DMS153 treated with DMSO at 0.1 percent for 48 hours (cell line): ENCODE measurements around the gene ZNF284.
"Not testable (repeated sequence)": the region's sequence is repeated elsewhere in the genome, so short reads cannot be mapped to it uniquely, and the experiment has no call there.

Experiments used
- DNase-seq: peaks from one replicate; lab custom pipeline; 2025; ENCODE audit not compliant: unreplicated experiment; lab: John Stamatoyannopoulos, UW

The ZNF284 gene

DNA sequence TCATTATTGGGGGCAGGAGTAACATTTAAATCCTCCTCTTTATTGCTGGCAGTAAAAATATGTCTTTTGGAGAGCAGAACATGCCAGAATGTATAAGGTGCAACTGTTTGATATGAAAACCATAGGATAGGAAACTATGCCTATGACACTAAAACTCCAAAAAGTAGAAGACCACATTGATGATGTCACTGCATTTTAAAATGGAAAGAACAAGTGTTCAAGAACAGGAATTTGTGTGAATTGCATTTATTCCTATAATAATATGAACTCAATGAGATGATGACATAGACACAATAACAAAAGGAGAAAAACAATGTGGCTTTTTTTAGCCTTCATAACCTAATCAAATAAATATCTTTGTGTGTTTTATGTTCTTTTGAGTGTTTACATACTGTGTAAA lies 37.5 kb downstream of the ZNF284 start:
- no peak for DNase-seq

DNA sequence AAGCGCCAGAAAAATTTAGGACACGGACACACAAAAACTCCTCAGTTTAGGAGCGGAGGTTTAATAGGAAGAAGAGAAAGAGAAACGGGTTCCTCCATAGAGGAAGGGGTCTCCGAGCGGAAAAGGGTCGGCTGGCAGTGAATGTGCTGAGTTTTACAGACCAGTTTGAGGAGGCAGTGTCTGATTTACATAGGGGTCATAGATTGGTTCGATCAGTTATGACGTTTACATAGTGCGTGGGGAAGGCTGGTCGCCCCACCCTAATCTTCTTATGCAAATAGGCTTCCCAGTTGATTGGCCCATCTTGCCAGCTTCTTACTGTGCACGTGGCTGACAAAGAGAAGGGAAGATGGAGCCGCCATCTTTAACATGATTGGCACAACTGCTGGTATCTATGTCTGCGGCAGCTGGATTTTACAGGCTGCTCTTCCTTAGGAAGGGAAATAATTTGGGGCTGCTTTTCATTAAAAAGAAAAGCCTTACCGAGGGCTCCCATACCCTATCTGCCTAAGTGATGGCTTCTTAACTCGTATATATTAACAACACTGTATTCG lies 40.0 kb downstream of the ZNF284 start:
- no peak for DNase-seq

DNA sequence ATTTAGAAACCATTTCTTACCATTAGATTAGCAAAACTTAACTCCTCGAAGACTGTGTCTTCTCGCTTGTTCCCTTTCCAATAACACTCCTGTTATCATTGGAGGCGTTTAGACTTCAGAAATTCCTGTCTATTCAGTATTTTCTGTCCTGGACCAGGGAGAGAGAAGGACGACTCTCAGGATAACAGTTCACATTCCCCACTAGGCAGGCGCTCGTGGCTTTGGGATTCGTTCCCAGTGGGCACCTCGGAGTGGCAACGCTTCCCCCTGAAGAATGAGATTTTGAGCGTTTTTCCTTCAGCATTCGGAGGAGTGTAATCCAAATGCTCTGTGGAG lies 40.8 kb downstream of the ZNF284 start:
- no peak for DNase-seq

DNA sequence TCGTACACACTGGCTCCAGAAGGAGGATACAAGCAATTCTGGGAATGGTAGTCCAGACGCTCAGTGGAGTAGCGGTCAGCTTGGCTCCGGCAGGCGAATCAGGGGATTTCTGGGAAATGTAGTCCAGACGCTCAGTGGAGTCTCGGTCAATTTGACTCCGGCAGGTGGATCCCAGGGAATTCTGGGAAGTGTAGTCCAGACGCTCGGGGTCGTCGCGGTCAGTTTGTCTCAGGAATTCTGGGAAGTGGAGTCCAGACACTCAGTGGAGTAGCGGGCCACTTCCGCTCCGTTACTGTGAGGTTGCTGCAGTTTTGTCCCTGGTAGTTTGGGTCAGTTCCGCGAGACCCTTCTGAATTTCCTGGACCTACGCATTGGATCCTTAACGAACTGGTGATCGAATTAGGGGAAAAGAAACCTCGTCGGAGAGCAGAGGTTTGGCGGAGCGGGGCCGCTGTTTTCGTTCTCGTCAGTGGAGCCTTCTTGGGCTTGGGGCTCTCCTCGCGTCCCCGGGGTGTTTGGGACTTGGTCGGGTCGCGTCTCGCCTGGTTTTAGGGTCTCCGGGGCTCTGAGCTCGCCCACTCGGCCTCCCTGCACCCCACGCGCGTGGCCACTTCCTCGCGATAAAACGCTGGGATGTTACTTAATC lies 41.3 kb downstream of the ZNF284 start, which contains the start of gene ZNF225:
Gene ZNF225, plus strand, starts transcription at position 262 of the 646 bp plus-strand sequence. CDS start 2,429 bp downstream, outside the sequence.
- DNase-seq = peak; percentile 97

DNA sequence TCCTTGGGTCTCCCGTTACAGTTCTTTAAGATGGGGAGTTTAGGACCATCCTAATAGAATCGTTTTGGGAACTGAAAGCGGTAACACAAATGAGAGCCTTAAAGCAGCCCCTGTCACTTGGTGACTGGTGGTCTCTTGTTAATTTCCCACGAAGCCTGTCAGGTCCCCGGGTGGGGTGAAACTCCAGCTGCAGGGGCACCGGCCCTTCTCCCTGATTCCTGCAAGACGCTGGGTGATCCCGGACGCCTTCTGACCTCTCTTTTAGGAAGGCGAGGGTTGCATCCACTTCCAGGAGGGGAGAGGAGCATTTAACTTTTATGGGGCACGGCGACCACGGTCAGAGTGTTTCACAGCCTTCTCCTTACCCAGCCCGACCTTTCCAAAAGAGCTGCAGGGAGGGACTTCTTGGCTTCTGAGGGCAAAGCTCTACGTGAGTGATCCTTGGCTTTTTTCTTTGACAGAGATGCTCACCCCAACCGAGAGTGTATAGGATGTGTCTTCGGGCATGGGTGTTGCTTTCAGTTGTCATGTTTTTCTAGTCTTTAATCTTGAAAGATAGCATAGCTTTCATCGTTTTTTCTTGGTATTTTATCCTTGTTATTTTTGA lies 41.9 kb downstream of the ZNF284 start:
- DNase-seq = no peak

DNA sequence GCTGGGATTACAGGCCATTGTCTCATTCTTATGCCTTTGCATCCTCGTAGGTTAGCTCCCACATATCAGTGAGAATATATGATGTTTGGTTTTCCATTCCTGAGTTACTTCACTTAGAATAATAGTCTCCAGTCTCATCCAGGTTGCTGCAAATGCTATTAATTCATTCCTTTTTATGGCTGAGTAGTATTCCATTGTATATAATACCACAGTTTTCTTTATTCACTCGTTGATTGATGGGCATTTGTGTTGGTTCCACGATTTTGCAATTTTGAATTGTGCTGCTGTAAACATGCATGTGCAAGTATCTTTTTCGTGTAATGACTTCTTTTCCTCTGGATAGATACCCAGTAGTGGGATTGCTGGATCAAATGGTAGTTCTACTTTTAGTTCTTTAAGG lies 49.2 kb downstream of the ZNF284 start:
- not testable (repeated sequence) for DNase-seq

DNA sequence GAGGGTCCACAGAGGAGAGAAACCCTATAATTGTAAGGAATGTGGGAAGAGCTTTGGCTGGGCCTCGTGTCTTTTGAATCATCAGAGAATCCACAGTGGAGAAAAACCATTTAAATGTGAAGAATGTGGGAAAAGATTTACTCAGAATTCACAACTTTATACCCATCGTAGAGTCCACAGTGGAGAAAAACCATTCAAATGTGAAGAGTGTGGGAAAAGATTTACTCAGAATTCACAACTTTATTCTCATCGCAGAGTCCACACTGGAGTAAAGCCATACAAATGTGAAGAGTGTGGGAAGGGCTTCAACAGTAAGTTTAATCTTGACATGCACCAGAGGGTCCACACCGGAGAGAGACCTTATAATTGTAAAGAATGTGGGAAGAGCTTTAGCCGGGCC lies 60.0 kb downstream of the ZNF284 start:
- DNase-seq = no peak
